B cell (primary cell): ENCODE data around the gene IBA57. TPM values are rescaled to one million over a fixed set of nuclear protein-coding genes. Genes with fewer than 3 reads are reported as not detected.

Experiments used
- ATAC-seq: fragments of 200-7000 bp; cut with Tn5 transposase; one replicate; pipeline ENCODE4 v1.10.0; 2021; ENCODE audit warnings: low read depth, mild to moderate bottlenecking, moderate number of reproducible peaks, moderate library complexity
- CTCF ChIA-PET: fragments of 350-600 bp; sonication (Branson Sonifier 250); formaldehyde crosslinking; loops from one replicate; lab custom pipeline; 2021; ENCODE audit warnings: antibody characterized with exemption, inconsistent platforms; lab: Charles Lee
- POLR2A ChIA-PET: fragments of 350-600 bp; sonication (Branson Sonifier 250); formaldehyde crosslinking; loops from one replicate; lab custom pipeline; 2021; ENCODE audit warnings: antibody characterized with exemption; lab: Charles Lee
- DNase-seq: peaks from one replicate; pipeline ENCODE4 v3.0.0; 2013
- H2AFZ ChIP-seq: 2 replicates; pipeline ENCODE4 v1.6.1; 2012; ENCODE audit warnings: mild to moderate bottlenecking, low read depth, low read length; ENCODE audit not compliant: insufficient read depth, poor library complexity, severe bottlenecking
- H3K27ac ChIP-seq, 2 donors: 1 replicate in 1 of 2; 2 replicates in 1 of 2; pipeline ENCODE4 v1.5.1; 2012 to 2013; ENCODE audit warnings: low read length in 2 of 2, mild to moderate bottlenecking in 2 of 2, moderate library complexity in 1 of 2
- H3K27me3 ChIP-seq, 4 experiments: fragments of 200-600 bp in 1 of 4; sonication (generic) in 1 of 4; replicated peaks in 1 of 4; 1 replicate in 2 of 4; 2 replicates in 2 of 4; pipeline versions ENCODE4 v1.6.1 to v1.7.0; 2013 to 2016; ENCODE audit warnings: low read length in 3 of 4, mild to moderate bottlenecking in 2 of 4, mixed read lengths in 1 of 4, moderate library complexity in 1 of 4; ENCODE audit not compliant: insufficient read depth in 4 of 4, control insufficient read depth in 3 of 4; ENCODE audit errors: control extremely low read depth in 1 of 4
- H3K36me3 ChIP-seq, 2 experiments: replicated peaks in 1 of 2; 1 replicate in 1 of 2; 2 replicates in 1 of 2; pipeline versions ENCODE4 v1.6.1 to v1.7.1; 2013; ENCODE audit warnings: low read length in 1 of 2; ENCODE audit not compliant: insufficient read depth in 2 of 2, control insufficient read depth in 1 of 2; ENCODE audit errors: control extremely low read depth in 1 of 2, extremely low read depth in 1 of 2
- H3K4me1 ChIP-seq, 2 donors: fragments of 200-600 bp in 1 of 2; sonication (generic) in 1 of 2; 1 replicate in 1 of 2; 2 replicates in 1 of 2; pipeline versions ENCODE4 v1.5.1 to v1.6.1; 2013 to 2017; ENCODE audit warnings: low read length in 2 of 2; ENCODE audit not compliant: control insufficient read depth in 2 of 2, insufficient read depth in 2 of 2
- H3K4me2 ChIP-seq: replicated peaks from 2 replicates; pipeline ENCODE3; 2012; ENCODE audit warnings: mild to moderate bottlenecking, low read depth, low read length; ENCODE audit not compliant: poor library complexity, severe bottlenecking
- H3K4me3 ChIP-seq, 5 experiments: fragments of 200-600 bp in 1 of 5; sonication (generic) in 1 of 5; 1 replicate in 3 of 5; 2 replicates in 2 of 5; pipeline versions ENCODE4 v1.5.1 to v1.7.0; 2011 to 2016; ENCODE audit warnings: low read length in 4 of 5, mild to moderate bottlenecking in 4 of 5, low read depth in 2 of 5, control low read depth in 1 of 5, moderate library complexity in 1 of 5; ENCODE audit not compliant: insufficient read depth in 1 of 5; ENCODE audit errors: control extremely low read depth in 1 of 5, extremely low read depth in 1 of 5
- H3K79me2 ChIP-seq: fragments of 200-600 bp; sonication (generic); one replicate; pipeline ENCODE4 v1.6.0; 2016; ENCODE audit warnings: low read length; ENCODE audit not compliant: control insufficient read depth, insufficient read depth
- H3K9ac ChIP-seq: fragments of 200-600 bp; sonication (generic); 2 replicates; pipeline ENCODE4 v1.6.1; 2017; ENCODE audit warnings: mild to moderate bottlenecking, low read length, moderate library complexity
- H3K9me3 ChIP-seq, 3 donors: one replicate each; pipeline versions ENCODE4 v1.6.1 to v1.7.1; 2013; ENCODE audit warnings: low read length in 2 of 3; ENCODE audit not compliant: control insufficient read depth in 2 of 3, insufficient read depth in 1 of 3; ENCODE audit errors: control extremely low read depth in 1 of 3
- H4K20me1 ChIP-seq: 2 replicates; pipeline ENCODE4 v1.6.0; 2012; ENCODE audit warnings: mild to moderate bottlenecking, low read length; ENCODE audit not compliant: insufficient read depth, control insufficient read depth, poor library complexity, severe bottlenecking
- H3K27ac Mint-ChIP-seq: one replicate; pipeline ENCODE4 v1.8.0; 2021; ENCODE audit warnings: mixed read lengths
- H3K27me3 Mint-ChIP-seq: one replicate; pipeline ENCODE4 v1.8.0; 2021; ENCODE audit warnings: mixed read lengths
- H3K4me1 Mint-ChIP-seq: one replicate; pipeline ENCODE4 v1.8.0; 2021; ENCODE audit warnings: mixed read lengths
- H3K4me3 Mint-ChIP-seq: one replicate; pipeline ENCODE4 v1.8.0; 2021; ENCODE audit warnings: mixed read lengths
- H3K9me3 Mint-ChIP-seq: one replicate; pipeline ENCODE4 v1.8.0; 2022; ENCODE audit warnings: mixed read lengths; ENCODE audit not compliant: insufficient read depth
- EZH2 ChIP-seq: IDR thresholded peaks from 2 replicates; pipeline ENCODE4 v1.6.1; 2012; ENCODE audit warnings: borderline replicate concordance, low read depth, mild to moderate bottlenecking, moderate library complexity, low read length; ENCODE audit not compliant: insufficient read depth, poor library complexity, severe bottlenecking
- WGBS: methylation state at CpG from one replicate; pipeline ENCODE4 v1.1.5; 2013; ENCODE audit warnings: missing lambda C conversion rate; ENCODE audit not compliant: insufficient coverage; 5-methylcytosine and 5-hydroxymethylcytosine counted together
- intact Hi-C: fragments of 100-400 bp; cut with micrococcal nuclease; formaldehyde crosslinking; loops from one replicate; pipeline ENCODE4 v1.10.0; 2022
- polyA plus RNA-seq: library from polyadenylated mRNA; depleted of rRNA; stranded (reverse); fragments of >200 nt; gene quantifications from 2 replicates; pipeline ENCODE4 v1.2.3, GENCODE V29; 2012
- total RNA-seq, 2 donors: library from RNA; stranded (reverse); fragments of 120-200 nt in 1 of 2; gene quantifications; 1 replicate in 1 of 2; 2 replicates in 1 of 2; pipeline versions ENCODE4 v1.2.3 to v1.2.4, GENCODE V29; 2013 to 2022
- TF ChIP-seq, protein P1 (sequence below): fragments of 200-600 bp; IDR thresholded peaks from one replicate; pipeline ENCODE4 v1.8.0; 2022; ENCODE audit warnings: antibody characterized with exemption, mild to moderate bottlenecking

Gene IBA57
- total and polyA plus RNA-seq, 2 donors (not counting 1 experiment from before 2014, with no cell fraction given), result 5.2 to 12.8 TPM

DNA sequence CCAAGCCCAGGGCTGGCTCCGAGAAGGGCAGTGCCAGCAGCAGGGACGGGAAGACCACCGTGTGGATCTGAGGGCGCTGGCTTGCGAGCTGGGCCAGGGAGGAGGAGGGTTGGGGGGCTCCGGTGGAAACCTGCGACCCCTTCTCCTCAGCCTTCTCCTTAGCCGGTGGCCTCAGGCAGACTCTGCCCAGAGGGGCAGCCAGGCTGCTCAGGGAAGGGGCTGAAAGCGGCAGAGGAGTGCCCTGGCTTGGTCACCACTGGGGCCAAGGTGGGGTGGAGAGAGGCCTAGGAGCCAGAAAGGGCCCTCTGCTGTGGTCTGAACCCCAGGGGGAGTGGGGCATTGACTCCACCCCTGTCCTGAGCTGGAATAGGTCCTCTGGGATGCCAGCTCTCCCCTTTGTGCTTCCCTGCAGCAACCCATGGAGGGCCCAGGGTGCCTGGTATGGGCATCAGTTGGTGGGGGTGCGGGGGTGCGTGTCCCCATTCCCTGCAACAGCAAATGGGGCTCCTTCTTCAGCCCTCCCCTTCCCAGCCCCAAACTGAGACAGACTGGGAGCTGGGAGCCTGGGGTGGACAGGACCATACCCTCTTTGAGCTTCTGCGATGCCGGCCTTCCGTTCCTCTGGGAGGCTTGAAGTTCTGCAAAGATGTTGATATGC lies 6.5 kb upstream of the IBA57 start:
- intact Hi-C loops, result no loop called here
- CTCF ChIA-PET, result interaction anchor here (0.9 kb wide), 1 partner anchor 29 kb away, joined by 3 read pairs; no protein-coding TSS in a partner anchor
- Histone ChIP-seq H3K79me2 (peaks cover 4% of the 10 kb centered on the region), H3K27me3 (peaks cover 0 to 23% (median 0%) of the 10 kb centered on the region in 4 experiments), H3K4me2 (no peak overlapping the region), H4K20me1 (no peaks in the 10 kb centered on the region), H3K9me3 (peaks cover 0 to 2% (median 0%) of the 10 kb centered on the region in 3 donors), H3K4me3 (no peak overlapping the region), H3K36me3 (no peaks in the 10 kb centered on the region), H3K4me1 (peaks cover 0 to 9% of the 10 kb centered on the region in 2 donors), H2AFZ (no peak overlapping the region), H3K27ac (no peak overlapping the region), H3K9ac (no peak overlapping the region)
- Mint-ChIP-seq H3K4me1 (peaks cover 2% of the 10 kb centered on the region), H3K27me3 (peaks cover 3% of the 10 kb centered on the region), H3K27ac (no peak overlapping the region), H3K9me3 (no peaks in the 10 kb centered on the region), H3K4me3 (no peak overlapping the region)
- 97% methylated on average over 11 of the region's 14 CpGs for WGBS
- POLR2A ChIA-PET, result interaction anchor here (0.6 to 0.7 kb wide), 3 partner anchors 15 to 329 kb away, joined by 7 to 10 read pairs (median 8); partner anchors contain the start of gene TRIM11
- TF ChIP-seq, protein P1, sequence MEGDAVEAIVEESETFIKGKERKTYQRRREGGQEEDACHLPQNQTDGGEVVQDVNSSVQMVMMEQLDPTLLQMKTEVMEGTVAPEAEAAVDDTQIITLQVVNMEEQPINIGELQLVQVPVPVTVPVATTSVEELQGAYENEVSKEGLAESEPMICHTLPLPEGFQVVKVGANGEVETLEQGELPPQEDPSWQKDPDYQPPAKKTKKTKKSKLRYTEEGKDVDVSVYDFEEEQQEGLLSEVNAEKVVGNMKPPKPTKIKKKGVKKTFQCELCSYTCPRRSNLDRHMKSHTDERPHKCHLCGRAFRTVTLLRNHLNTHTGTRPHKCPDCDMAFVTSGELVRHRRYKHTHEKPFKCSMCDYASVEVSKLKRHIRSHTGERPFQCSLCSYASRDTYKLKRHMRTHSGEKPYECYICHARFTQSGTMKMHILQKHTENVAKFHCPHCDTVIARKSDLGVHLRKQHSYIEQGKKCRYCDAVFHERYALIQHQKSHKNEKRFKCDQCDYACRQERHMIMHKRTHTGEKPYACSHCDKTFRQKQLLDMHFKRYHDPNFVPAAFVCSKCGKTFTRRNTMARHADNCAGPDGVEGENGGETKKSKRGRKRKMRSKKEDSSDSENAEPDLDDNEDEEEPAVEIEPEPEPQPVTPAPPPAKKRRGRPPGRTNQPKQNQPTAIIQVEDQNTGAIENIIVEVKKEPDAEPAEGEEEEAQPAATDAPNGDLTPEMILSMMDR, result no peak
- TF ChIP-seq EZH2, result no peak
- DNase-seq, result no peak
- ATAC-seq, result no peak

DNA sequence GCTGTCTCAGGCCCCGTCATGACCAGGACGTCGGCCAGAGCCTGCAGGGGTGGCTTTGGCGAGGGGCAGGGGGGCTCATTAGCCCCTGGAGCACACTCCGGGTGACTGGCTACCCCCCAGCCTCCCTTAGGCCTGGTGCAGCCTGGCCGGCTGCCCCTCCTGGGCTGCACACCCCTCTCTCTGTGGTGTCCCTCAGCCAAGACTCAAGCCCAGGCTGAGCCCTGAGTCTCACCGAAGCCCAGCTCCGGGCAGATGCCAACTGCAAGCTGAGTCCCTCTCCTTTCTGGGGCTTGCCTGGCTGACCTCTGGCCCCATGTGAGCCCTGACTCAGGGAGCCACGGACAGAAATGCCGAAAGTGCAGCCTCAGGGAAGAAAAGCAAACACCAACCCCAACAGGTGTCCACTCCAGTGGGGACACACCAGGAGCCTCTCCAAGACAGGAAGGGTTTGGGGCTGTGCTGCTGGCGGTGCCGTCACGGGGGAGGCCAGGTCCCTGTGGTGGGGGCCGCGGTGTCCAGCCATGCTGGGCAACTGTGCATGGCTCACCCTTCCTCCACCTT lies 5.3 kb upstream of the IBA57 start:
- Mint-ChIP-seq H3K4me3 (no peak overlapping the region), H3K27ac (no peak overlapping the region), H3K4me1 (peaks cover 12% of the 10 kb centered on the region), H3K27me3 (peaks cover 3% of the 10 kb centered on the region), H3K9me3 (no peaks in the 10 kb centered on the region)
- WGBS, result 91% methylated on average over 15 of the region's 15 CpGs
- Histone ChIP-seq H3K27ac (no peak overlapping the region), H3K79me2 (peaks cover 4% of the 10 kb centered on the region), H3K4me3 (no peak overlapping the region), H3K4me2 (no peak overlapping the region), H3K9ac (no peak overlapping the region), H2AFZ (no peak overlapping the region), H3K27me3 (peaks cover 0 to 23% (median 0%) of the 10 kb centered on the region in 4 experiments), H3K9me3 (peaks cover 0 to 2% (median 0%) of the 10 kb centered on the region in 3 donors), H4K20me1 (no peaks in the 10 kb centered on the region), H3K36me3 (no peaks in the 10 kb centered on the region), H3K4me1 (peaks cover 6 to 20% of the 10 kb centered on the region in 2 donors)
- ATAC-seq (no peak), DNase-seq (no peak)
- CTCF ChIA-PET, result no interaction called here
- POLR2A ChIA-PET, result interaction anchor here (0.7 kb wide), 1 partner anchor 16 kb away, joined by 8 read pairs; no protein-coding TSS in a partner anchor
- TF ChIP-seq, protein P1, result no peak
- TF ChIP-seq EZH2, result no peak
- intact Hi-C loops, result no loop called here
